Measurements from ENCODE around the gene PUS1. TPM values are rescaled to one million over a fixed set of nuclear protein-coding genes. Genes with fewer than 3 reads are reported as not detected.
A peak's percentile ranks its signal among the peaks of the same experiment; 100 is the strongest.

The PUS1 gene
- total RNA-seq, 1 experiment from 2014 or later = 77.3 TPM

DNA sequence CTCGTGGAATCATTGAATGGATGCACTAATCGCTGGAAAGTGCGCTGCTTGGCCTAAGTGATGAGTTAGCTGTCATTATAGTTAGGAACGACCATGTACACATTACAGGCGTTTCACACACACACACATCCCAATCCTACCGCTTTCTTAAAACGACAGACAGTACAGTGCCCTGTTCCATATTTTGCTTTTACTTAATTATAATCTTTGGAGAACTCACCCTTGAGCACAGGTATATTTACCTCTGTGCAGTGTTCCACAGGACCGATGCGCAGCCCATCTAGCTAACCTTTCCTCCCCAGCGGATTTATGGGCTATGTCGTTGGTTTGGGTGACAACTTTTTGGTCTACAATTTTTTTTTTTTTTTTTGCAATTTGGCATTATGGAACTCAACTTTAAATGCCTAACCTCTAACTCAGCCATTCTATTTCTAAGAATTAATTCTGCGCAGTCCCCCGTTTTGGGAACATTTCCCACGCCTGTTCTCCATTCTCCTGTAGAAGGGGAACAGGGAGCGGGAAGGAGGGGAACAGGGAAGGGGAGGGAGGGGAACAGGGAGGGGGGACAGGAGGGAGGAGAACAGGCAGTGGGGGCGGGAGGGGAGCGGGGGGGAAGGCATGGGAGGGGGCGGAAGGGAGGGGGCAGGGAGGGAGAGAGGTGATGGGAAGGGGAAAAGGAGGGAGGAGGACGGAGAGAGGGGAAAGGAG, 35.3 kb upstream of the PUS1 start:
- no peak for DNase-seq (ENCODE audit: low read depth, low spot score)
- POLR2A ChIA-PET = no interaction called here
- TF ChIP-seq, protein P1, sequence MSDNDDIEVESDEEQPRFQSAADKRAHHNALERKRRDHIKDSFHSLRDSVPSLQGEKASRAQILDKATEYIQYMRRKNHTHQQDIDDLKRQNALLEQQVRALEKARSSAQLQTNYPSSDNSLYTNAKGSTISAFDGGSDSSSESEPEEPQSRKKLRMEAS (IDR thresholded peaks at IDR 0.05) = no peak
- no peak for TF ChIP-seq ZNF274 (IDR thresholded peaks at IDR 0.05; ENCODE audit: low read depth, low read length)
- TF ChIP-seq, protein P2, sequence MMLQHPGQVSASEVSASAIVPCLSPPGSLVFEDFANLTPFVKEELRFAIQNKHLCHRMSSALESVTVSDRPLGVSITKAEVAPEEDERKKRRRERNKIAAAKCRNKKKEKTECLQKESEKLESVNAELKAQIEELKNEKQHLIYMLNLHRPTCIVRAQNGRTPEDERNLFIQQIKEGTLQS (IDR thresholded peaks at IDR 0.05) = no peak
- no peak for TF ChIP-seq CEBPB (IDR thresholded peaks at IDR 0.05; ENCODE audit: low read depth)
- no peak for TF ChIP-seq RAD21 (IDR thresholded peaks at IDR 0.05; ENCODE audit: low read depth)
- H3K27me3 ChIP-seq (ENCODE audit: insufficient read depth, low read length) = no peaks in the 10 kb centered on the region
- peaks cover 0 to 2% of the 10 kb centered on the region in 2 experiments; a peak in 1 of 4 replicates for H3K36me3 ChIP-seq (ENCODE audit: control insufficient read depth in 1 of 2, insufficient read depth in 2 of 2, low read length in 2 of 2)
- H3K9me2 ChIP-seq (ENCODE audit: insufficient read depth) = no peaks in the 10 kb centered on the region
- no peak overlapping the region for H3K27ac ChIP-seq (ENCODE audit: low read depth, low read length)
- no peak overlapping the region for H3K4me3 ChIP-seq (replicated peaks in 1 of 2; ENCODE audit: low read depth in 1 of 2, low read length in 2 of 2)
- H2AFZ ChIP-seq (ENCODE audit: low read depth, low read length, poor library complexity, severe bottlenecking) = no peak overlapping the region
- no peak overlapping the region for H3K9ac ChIP-seq (ENCODE audit: low read length)
- no peaks in the 10 kb centered on the region for H3K79me2 ChIP-seq (ENCODE audit: insufficient read depth, low read length)
- no TSS peak for BruUV-seq (replicated peaks)
- peak overlapping the region; percentile 18; the same call in 1 of the 2 replicates for H3K4me2 ChIP-seq (ENCODE audit: low read length)
- intact Hi-C loops (cut with micrococcal nuclease) = loop anchor here (2.0 kb wide), 1 partner anchor 33 kb away; no protein-coding TSS in a partner anchor
- RAD21 ChIA-PET (ENCODE audit: low non-redundant PET in 1 of 2, low total read pairs in 2 of 2, uncharacterized antibody in 2 of 2, unreplicated experiment in 2 of 2) = no interaction called here
- no peaks in the 10 kb centered on the region for H3K9me3 ChIP-seq (ENCODE audit: control insufficient read depth in 1 of 2, insufficient read depth in 1 of 2, low read depth in 1 of 2, low read length in 2 of 2)
- CTCF ChIA-PET = no interaction called here
- no peaks in the 10 kb centered on the region for H4K20me1 ChIP-seq (ENCODE audit: insufficient read depth)
- ATAC-seq = no peak; the same call in 1 of the 2 replicates
- H3K4me1 ChIP-seq (ENCODE audit: control insufficient read depth in 1 of 2, insufficient read depth in 2 of 2, low read length in 2 of 2) = peaks cover 15 to 23% of the 10 kb centered on the region in 2 experiments

GRCh38 chr12:131894313-131894860, 34.7 kb upstream of the PUS1 start, which contains the start of gene ULK1:
TSS of gene ULK1 (plus strand) at chr12:131894622. CDS start at chr12:131895002, 380 bp downstream.
- Histone ChIP-seq H3K9me3 (ENCODE audit: control insufficient read depth in 1 of 2, insufficient read depth in 1 of 2, low read depth in 1 of 2, low read length in 2 of 2) (no peaks in the 10 kb centered on the region), H3K79me2 (ENCODE audit: insufficient read depth, low read length) (no peaks in the 10 kb centered on the region), H3K27ac (ENCODE audit: low read depth, low read length) (peak within 1 kb of the TSS; percentile 76; the same call in 1 of the 2 replicates), H3K9ac (ENCODE audit: low read length) (peak within 1 kb of the TSS; percentile 71), H4K20me1 (ENCODE audit: insufficient read depth) (no peaks in the 10 kb centered on the region), H3K4me3 (replicated peaks in 1 of 2; ENCODE audit: low read depth in 1 of 2, low read length in 2 of 2) (peak within 1 kb of the TSS; percentile 55 to 61), H3K4me2 (ENCODE audit: low read length) (peak within 1 kb of the TSS; percentile 96), H3K27me3 (ENCODE audit: insufficient read depth, low read length) (no peaks in the 10 kb centered on the region), H3K36me3 (ENCODE audit: control insufficient read depth in 1 of 2, insufficient read depth in 2 of 2, low read length in 2 of 2) (peaks cover 0 to 2% of the 10 kb centered on the region in 2 experiments; a peak in 1 of 4 replicates), H3K4me1 (ENCODE audit: control insufficient read depth in 1 of 2, insufficient read depth in 2 of 2, low read length in 2 of 2) (peaks cover 15 to 23% of the 10 kb centered on the region in 2 experiments), H3K9me2 (ENCODE audit: insufficient read depth) (no peaks in the 10 kb centered on the region), H2AFZ (ENCODE audit: low read depth, low read length, poor library complexity, severe bottlenecking) (no peak within 1 kb of the TSS)
- intact Hi-C loops (cut with micrococcal nuclease) = loop anchor here (2.0 kb wide), 1 partner anchor 34 kb away; no protein-coding TSS in a partner anchor
- POLR2A ChIA-PET = no interaction called here
- DNase-seq (ENCODE audit: low read depth, low spot score) = peak; percentile 64
- RAD21 ChIA-PET (ENCODE audit: low non-redundant PET in 1 of 2, low total read pairs in 2 of 2, uncharacterized antibody in 2 of 2, unreplicated experiment in 2 of 2) = no interaction called here
- BruUV-seq (replicated peaks) = no TSS peak
- ATAC-seq = peak; percentile 76
- CTCF ChIA-PET = no interaction called here
- TF ChIP-seq YY1 (IDR thresholded peaks at IDR 0.05; ENCODE audit: extremely low read depth, insufficient replicate concordance, low read depth, low read length) (no peak), RAD21 (IDR thresholded peaks at IDR 0.05; ENCODE audit: low read depth) (no peak), CBX3 (IDR thresholded peaks at IDR 0.05; ENCODE audit: low read depth) (no peak), SIN3A (IDR thresholded peaks at IDR 0.05; ENCODE audit: low read depth) (no peak), EGR1 (IDR thresholded peaks at IDR 0.05; ENCODE audit: low read depth) (no peak), FOSL1 (IDR thresholded peaks at IDR 0.05; ENCODE audit: low read depth) (no peak), ELF1 (IDR thresholded peaks at IDR 0.05; ENCODE audit: borderline replicate concordance, low read depth) (no peak), ZFX (IDR thresholded peaks at IDR 0.05) (peak; percentile 67), EZH2 (IDR thresholded peaks at IDR 0.05) (no peak), SRF (IDR thresholded peaks at IDR 0.05; ENCODE audit: low read depth) (no peak), POLR2AphosphoS5 (IDR thresholded peaks at IDR 0.05; ENCODE audit: low read depth, low read length) (peak; percentile 97), POLR2A (IDR thresholded peaks at IDR 0.05; ENCODE audit: borderline replicate concordance, extremely low read depth, insufficient read depth, insufficient read length) (peak; percentile 53), TCF7L2 (IDR thresholded peaks at IDR 0.05; ENCODE audit: borderline replicate concordance, extremely low read depth, insufficient read depth, insufficient read length) (peak; percentile 72)
- TF ChIP-seq, protein P2 (IDR thresholded peaks at IDR 0.05) = no peak
- TF ChIP-seq, protein P3, sequence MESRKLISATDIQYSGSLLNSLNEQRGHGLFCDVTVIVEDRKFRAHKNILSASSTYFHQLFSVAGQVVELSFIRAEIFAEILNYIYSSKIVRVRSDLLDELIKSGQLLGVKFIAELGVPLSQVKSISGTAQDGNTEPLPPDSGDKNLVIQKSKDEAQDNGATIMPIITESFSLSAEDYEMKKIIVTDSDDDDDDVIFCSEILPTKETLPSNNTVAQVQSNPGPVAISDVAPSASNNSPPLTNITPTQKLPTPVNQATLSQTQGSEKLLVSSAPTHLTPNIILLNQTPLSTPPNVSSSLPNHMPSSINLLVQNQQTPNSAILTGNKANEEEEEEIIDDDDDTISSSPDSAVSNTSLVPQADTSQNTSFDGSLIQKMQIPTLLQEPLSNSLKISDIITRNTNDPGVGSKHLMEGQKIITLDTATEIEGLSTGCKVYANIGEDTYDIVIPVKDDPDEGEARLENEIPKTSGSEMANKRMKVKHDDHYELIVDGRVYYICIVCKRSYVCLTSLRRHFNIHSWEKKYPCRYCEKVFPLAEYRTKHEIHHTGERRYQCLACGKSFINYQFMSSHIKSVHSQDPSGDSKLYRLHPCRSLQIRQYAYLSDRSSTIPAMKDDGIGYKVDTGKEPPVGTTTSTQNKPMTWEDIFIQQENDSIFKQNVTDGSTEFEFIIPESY (IDR thresholded peaks at IDR 0.05; ENCODE audit: extremely low read depth, insufficient replicate concordance, low read length) = no peak

Measured in HCT116 (cell line).